GM13976 (cell line): ENCODE data around the gene PLGRKT.

ENCODE experiments used
- DNase-seq: peaks from one replicate; pipeline ENCODE4 v3.0.0; 2012; ENCODE audit warnings: low spot score
- in situ Hi-C: fragments of 300-500 bp; cut with MboI; formaldehyde crosslinking; loops from one replicate; pipeline ENCODE4 v1.12.0; 2022; ENCODE audit warnings: low sequenced_read_pairs, mixed read lengths, inconsistent platforms; ENCODE audit not compliant: unreplicated experiment
- TF ChIP-seq, protein P1 (sequence below): IDR thresholded peaks from 2 replicates; pipeline ENCODE4 v1.5.1; 2012; ENCODE audit warnings: borderline replicate concordance, mild to moderate bottlenecking; ENCODE audit not compliant: insufficient read depth; ENCODE audit errors: extremely low read depth, missing control alignments, control extremely low read depth

Gene PLGRKT

DNA sequence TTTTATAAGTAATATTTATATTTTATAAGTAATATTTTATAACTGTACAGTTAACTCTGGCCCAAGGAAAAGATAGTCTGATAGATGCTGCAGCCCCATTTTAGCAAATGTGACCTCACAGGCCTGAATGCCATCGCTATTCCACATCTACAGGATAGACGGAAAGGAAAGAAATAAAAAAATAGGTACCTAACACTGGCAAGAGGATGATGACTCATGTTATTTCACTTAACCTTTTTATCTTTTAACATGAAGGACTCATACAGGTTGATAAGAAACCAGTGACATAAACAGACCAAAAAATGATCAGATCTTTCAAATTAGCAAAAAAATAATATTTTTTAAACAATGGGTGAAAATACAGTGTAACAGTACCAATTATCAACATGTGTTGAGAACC lies 15.3 kb upstream of the PLGRKT start:
- in situ Hi-C loops = no loop called here
- DNase-seq = no peak
- TF ChIP-seq, protein P1, sequence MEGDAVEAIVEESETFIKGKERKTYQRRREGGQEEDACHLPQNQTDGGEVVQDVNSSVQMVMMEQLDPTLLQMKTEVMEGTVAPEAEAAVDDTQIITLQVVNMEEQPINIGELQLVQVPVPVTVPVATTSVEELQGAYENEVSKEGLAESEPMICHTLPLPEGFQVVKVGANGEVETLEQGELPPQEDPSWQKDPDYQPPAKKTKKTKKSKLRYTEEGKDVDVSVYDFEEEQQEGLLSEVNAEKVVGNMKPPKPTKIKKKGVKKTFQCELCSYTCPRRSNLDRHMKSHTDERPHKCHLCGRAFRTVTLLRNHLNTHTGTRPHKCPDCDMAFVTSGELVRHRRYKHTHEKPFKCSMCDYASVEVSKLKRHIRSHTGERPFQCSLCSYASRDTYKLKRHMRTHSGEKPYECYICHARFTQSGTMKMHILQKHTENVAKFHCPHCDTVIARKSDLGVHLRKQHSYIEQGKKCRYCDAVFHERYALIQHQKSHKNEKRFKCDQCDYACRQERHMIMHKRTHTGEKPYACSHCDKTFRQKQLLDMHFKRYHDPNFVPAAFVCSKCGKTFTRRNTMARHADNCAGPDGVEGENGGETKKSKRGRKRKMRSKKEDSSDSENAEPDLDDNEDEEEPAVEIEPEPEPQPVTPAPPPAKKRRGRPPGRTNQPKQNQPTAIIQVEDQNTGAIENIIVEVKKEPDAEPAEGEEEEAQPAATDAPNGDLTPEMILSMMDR = no peak

DNA sequence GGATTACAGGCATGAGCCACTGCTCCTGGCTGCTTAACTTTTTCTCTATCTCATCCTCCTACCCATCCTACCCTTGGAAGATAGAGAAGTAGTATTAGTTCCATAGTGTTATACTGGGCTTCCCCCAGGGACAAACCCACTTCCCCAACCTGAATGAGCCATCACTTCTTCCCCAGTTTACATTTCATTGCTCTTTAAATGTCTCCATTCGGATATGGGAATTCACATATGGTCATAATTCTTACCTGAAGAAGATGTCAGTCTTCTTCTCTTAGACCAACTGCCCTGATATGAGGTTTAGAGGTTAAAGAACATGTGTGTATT lies 14.5 kb upstream of the PLGRKT start:
- DNase-seq = no peak
- in situ Hi-C loops = no loop called here
- TF ChIP-seq, protein P1 = no peak

DNA sequence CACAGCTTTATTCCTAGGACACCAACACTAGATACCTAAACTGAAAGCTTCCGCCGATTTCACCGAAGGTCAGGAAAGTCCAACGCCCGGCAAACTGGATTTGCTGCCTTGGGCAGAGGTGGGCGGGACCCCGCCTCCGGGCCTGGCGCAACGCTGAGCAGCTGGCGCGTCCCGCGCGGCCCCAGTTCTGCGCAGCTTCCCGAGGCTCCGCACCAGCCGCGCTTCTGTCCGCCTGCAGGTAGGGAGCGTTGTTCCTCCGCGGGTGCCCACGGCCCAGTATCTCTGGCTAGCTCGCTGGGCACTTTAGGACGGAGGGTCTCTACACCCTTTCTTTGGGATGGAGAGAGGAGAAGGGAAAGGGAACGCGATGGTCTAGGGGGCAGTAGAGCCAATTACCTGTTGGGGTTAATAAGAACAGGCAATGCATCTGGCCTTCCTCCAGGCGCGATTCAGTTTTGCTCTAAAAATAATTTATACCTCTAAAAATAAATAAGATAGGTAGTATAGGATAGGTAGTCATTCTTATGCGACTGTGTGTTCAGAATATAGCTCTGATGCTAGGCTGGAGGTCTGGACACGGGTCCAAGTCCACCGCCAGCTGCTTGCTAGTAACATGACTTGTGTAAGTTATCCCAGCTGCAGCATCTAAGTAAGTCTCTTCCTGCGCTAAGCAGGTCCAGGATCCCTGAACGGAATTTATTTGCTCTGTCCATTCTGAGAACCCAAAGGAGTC lies 12.8 kb upstream of the PLGRKT start, which contains the start of gene CD274:
TSS of gene CD274 (plus strand) at position 184 of the 733 bp plus-strand sequence. CDS start 5,572 bp downstream, outside the sequence.
- in situ Hi-C loops = no loop called here
- DNase-seq = peak; percentile 73
- TF ChIP-seq, protein P1 = peak; percentile 92

DNA sequence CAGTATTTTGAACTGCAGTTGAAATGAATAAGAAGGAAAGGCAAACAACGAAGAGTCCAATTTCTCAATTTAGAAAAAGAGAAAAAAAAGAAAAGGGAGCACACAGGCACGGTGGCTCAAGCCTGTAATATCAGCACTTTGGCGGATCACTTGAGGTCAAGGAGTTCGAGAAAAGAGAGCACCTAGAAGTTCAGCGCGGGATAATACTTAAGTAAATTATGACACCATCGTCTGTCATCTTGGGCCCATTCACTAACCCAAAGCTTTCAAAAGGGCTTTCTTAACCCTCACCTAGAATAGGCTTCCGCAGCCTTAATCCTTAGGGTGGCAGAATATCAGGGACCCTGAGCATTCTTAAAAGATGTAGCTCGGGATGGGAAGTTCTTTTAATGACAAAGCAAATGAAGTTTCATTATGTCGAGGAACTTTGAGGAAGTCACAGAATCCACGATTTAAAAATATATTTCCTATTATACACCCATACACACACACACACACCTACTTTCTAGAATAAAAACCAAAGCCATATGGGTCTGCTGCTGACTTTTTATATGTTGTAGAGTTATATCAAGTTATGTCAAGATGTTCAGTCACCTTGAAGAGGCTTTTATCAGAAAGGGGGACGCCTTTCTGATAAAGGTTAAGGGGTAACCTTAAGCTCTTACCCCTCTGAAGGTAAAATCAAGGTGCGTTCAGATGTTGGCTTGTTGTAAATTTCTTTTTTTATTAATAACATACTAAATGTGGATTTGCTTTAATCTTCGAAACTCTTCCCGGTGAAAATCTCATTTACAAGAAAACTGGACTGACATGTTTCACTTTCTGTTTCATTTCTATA lies 12.0 kb upstream of the PLGRKT start:
- TF ChIP-seq, protein P1 = no peak
- in situ Hi-C loops = loop anchor here (5.0 to 10.0 kb wide), 2 partner anchors 143 to 465 kb away; partner anchors contain the start of gene JAK2
- DNase-seq = no peak

DNA sequence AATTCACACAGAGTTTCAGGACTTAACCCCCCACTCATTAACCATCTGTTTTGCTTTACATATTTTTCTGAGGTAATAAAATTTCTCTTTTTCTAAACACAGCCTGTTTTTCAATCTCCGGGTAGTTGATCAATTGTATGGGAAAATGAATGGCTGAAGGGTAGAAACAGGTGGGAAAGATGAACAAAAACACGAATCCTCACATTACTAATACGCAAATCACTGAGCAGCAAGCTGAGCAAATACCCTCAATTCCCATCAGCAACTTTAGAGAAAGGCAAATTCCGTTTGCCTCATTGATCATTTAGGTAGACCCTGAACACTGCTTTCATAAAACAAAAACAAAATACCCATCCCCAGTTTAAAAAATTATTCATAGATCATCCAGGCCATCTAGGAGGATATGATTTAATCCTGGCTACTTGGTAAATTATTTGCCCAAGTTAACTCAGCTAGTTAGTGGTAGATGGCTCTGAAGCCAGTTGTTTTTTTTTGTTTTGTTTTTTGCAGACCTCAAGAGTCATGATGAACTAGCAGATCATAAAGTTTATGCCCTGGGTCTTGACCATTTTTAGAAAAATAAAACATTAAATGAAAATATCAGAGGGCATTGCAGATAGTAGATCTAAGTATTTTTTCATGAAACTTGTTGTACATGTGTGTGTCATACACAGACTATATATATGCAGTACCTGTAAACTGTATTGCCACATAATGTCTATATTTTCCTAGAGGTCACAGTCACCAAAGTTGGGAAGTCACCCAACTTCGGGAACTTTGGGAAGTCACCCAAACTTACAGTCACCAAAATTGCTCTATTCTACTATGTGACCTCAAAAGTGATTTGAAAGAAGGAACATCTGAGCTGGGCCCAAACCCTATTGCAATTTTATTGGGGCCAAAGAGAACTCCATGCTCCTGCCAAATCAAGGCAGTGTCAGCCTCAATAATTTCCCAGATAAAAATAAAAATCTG lies 11.0 kb upstream of the PLGRKT start:
- DNase-seq = no peak
- TF ChIP-seq, protein P1 = no peak
- in situ Hi-C loops = loop anchor here (5.0 to 10.0 kb wide), 2 partner anchors 144 to 464 kb away; partner anchors contain the start of gene JAK2

DNA sequence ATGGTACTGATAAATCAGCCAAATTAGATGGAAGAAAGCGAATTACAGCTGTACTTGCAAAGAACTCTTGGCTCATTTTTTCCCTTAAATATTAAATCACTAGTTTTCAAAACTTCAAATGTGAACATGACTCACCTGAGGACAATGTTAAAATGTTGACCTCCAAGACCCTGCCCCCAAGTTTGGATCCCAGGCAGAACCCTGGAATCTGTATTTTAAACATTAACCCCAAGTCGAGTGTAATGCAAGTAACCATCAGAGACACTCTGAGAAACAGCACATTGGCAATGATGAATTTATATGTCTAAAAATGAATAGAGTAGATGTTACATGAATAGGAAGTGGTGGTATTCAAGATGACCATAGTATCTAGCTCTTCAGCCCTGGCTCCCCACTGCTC lies 10.3 kb upstream of the PLGRKT start:
- TF ChIP-seq, protein P1 = no peak
- in situ Hi-C loops = loop anchor here (5.0 to 10.0 kb wide), 2 partner anchors 144 to 463 kb away; partner anchors contain the start of gene JAK2
- DNase-seq = no peak
